GM18519 (cell line): Measurements from ENCODE around the gene APOBEC3B.
"Not testable (repeated sequence)": the region's sequence is repeated elsewhere in the genome, so short reads cannot be mapped to it uniquely, and the experiment has no call there.

ENCODE experiments used
- ATAC-seq: cut with Tn5 transposase; IDR thresholded peaks from one replicate; pipeline ENCODE4 v1.9.1; 2021; ENCODE audit warnings: mild to moderate bottlenecking, moderate library complexity; ENCODE audit not compliant: unreplicated experiment, low FRiP score

Gene APOBEC3B

GRCh38 chr22:39024519-39025308 lies 42.6 kb downstream of the APOBEC3B start:
- no peak for ATAC-seq

DNA sequence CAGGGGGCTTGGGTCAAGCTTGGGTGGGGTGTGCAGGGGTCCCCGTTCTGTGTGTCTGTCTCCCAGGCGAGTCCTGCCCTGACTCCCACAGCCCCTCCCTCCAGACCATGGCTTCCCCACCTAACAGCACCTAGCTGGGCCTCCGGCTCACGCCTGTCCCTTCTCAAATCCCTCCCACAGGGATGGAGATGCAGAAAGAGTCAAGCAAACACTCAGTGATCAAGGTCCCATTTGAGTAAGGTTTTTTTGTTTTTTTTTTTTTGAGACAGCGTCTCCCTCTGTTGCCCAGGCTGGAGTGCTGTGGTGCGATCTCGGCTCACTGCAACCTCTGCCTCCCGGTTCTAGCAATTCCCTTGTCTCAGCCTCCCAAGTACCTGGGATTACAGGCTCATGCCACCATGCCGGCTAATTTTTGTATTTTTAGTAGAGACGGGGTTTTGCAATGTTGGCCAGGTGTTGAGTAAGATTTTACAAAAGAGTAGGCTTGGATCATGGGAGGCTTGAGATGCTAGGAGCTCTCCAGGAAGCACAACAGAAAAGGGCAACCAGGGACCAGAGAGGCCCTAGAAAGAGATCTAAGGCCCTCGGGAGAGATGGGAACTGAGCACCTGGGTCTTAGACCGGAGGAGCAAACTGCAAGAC lies 44.5 kb downstream of the APOBEC3B start:
- no peak for ATAC-seq

DNA sequence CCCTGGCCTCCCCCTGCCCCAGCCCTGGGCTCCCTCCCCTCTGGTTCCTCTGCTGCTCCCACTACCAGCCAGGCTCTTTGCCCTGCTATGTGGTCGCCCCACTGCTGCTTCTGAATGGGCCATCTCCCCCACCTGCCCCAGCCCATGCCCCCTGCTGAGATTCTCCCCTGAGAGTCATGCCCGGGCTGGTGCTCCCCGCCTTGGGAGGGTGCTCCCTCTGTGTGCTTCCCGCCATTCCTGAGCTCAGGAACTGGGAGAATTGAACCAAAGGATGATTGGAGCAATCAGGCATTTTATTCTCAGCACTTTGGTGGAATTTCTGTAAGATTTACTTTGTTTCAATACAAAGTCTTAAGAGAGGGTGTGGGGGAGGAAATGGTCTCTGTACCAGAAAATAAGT lies 45.6 kb downstream of the APOBEC3B start:
- no peak for ATAC-seq

DNA sequence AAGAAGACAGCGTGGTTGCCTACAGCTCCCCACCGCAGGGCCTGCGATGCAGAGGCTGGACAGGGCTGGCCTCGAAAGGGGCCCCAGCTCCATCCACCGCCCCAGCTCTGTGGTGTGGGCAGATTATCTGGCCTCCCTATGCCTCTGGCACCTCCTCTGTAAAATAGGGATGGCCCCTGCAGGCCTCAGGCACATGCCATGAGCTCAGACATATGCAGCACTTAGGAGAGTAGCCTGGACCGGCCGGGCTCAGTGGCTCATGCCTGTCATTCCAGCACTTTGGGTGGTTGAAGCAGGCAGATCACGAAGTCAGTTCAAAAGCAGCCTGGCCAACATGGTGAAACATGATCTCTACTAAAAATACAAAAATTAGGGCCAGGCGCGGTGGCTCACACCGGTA lies 46.1 kb downstream of the APOBEC3B start:
- no peak for ATAC-seq

- no peak for ATAC-seq
Measured at GRCh38 chr22:39029227-39029626, 47.1 kb downstream of the APOBEC3B start.

DNA sequence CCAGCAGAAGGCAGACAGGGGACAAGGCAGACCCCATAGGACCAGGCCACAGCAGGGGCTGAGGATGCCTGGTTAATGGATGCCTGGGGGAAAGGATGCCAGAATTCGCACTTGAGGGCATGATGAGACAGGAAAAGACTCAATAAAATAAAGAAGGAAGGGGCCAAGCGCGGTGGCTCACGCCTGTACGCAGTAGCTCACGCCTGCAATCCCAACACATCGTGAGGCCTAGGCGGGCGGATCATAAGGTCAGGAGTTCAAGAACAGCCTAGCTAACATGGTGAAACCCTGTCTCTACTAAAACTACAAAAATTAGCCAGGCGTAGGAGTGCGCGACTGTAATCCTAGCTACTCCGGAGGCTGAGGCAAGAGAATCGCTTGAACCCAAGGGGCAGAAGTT lies 48.6 kb downstream of the APOBEC3B start:
- ATAC-seq, result no peak

DNA sequence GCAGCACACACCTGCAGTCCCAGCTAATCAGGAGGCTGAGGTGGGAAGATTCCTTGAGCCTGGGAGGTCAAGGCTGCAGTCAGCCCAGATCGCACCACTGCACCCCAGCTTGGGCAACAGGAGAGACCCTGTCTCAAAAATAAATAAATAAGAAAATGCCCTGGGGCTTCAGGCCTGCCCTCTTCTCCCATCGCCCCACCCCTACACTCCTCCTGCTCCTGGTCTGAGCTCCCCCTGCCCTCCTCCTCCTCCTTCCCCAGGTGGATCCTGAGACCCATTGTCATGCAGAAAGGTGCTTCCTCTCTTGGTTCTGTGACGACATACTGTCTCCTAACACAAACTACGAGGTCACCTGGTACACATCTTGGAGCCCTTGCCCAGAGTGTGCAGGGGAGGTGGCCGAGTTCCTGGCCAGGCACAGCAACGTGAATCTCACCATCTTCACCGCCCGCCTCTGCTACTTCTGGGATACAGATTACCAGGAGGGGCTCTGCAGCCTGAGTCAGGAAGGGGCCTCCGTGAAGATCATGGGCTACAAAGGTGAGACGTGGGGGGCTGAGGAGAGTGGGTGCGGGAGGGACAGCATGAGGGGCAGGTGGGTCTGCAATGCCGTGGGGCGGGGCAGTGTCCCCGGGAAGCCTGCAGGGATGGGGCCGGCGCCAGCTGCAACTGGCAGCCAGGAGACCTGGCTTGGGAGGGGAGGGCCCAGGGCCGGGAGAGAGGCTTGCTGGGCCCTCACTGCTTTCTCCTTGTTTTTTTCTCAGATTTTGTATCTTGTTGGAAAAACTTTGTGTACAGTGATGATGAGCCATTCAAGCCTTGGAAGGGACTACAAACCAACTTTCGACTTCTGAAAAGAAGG lies 49.5 kb downstream of the APOBEC3B start:
- not testable (repeated sequence) for ATAC-seq

DNA sequence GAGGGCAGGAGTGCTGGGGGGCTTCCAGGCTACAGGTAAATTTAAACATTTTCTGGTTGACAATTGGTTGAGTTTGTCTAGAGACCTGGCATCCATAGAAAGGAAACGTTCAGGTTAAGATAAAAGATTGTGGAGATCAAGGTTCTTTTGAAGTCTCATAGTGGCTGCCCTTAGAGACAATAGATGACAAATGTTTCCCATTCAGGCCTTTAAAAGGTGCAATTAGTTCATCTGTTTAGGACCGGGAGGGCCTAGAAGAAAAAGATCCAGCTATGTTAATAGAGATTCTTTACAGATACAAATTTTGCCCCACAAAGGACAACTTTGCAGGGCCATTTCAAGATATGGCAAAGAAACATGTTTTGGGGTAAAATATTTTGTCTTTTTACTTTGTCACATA lies 54.9 kb downstream of the APOBEC3B start:
- not testable (repeated sequence) for ATAC-seq

DNA sequence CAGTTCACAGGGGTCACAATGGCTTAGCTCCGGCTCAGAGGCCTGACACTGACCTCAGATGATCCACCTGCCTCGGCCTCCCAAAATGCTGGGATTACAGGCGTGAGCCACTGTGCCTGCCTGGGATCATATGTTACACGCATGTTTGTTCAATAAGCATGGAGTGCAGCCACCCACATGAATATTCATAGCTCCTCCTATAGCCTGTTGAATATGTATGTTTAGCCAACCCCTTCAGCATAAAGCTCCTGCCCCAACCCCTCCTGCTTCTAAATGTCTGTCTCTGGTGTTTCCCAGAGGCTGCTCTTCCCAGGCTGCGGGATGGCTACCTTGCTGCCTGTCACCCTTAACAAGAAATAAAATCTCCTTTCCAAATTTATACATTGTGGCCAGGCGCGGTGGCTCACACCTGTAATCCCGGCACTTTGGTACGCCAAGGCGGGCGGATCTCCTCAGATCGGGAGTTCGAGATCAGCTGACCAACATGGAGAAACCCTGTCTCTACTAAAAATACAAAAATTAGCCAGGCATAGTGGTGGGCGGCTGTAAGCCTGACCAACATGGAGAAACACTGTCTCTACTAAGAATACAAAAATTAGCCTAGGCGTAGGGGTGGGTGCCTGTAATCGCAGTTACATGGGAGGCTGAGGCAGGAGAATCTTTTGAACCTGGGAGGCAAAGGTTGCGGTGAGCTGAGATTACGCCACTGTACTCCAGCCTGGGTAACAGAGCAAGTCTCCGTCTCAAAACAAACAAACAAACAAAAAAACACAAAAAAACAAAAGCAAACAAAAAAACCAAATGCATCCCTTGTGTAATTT lies 57.4 kb downstream of the APOBEC3B start:
- no peak for ATAC-seq

DNA sequence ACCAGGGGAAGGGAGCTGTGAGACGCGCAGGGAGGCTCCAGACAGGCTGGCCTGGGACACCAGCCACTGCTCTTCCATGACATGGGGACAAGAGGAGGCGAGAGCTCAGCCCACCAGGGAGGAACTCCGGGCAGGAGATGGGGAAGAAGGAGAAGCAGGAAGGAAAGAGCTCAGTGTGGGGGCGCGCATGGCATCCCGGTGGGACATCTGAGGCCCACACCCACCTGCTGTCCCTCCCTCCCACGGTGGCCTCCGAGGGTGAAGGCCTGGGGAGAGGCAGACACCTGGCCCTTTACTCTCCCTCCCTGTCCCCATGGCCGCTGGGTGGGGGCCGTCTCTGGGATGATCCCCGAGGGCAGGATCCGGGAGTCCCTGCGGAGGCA lies 58.0 kb downstream of the APOBEC3B start:
- not testable (repeated sequence) for ATAC-seq

- ATAC-seq, result peak; percentile 69
Measured at GRCh38 chr22:39040538-39041296, 58.6 kb downstream of the APOBEC3B start, which contains the start of gene APOBEC3F. APOBEC3F (plus strand) TSS chr22:39040864; CDS start chr22:39040961, 97 bp downstream.

- ATAC-seq, result no peak
Measured at GRCh38 chr22:39041908-39042307, 59.8 kb downstream of the APOBEC3B start.
